Activated CD8-positive, alpha-beta memory T cell treated with anti-CD3 and anti-CD28 coated beads, Interleukin-2, amount 50 U/mL, for 24 hours (primary cell): ENCODE results near the gene CRYBA4.

Experiments used
- DNase-seq: peaks from one replicate; pipeline ENCODE4 v3.0.0-alpha.2; 2020; ENCODE audit errors: extremely low read depth

CRYBA4 gene

GRCh38 chr22:26660961-26661578 is 39.3 kb downstream of the CRYBA4 start:
- no peak for DNase-seq

- DNase-seq: no peak
Measured at GRCh38 chr22:26662160-26662559, 40.4 kb downstream of the CRYBA4 start.

- no peak for DNase-seq
Measured at GRCh38 chr22:26663374-26663923, 41.7 kb downstream of the CRYBA4 start.

DNA sequence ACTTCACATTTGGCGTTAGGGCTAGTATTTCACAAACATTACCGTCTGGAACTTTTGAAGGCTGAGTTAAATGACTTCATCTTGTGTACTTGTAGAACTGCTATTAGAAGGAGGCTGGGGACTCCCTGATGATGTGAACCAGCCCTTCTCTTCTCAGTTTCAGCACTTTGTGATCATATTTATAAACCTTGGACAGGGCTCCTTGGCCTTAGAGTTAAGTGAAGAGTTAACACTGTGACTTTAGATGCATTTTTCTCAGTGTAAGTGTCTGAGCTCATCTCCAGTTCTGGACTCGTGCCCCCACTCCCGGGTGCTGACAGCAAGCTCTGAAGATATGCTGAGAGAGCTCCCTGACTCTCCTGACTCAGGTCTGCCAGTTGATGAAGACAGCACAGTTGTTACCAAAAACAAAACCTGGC is 44.1 kb downstream of the CRYBA4 start:
- DNase-seq: no peak

DNA sequence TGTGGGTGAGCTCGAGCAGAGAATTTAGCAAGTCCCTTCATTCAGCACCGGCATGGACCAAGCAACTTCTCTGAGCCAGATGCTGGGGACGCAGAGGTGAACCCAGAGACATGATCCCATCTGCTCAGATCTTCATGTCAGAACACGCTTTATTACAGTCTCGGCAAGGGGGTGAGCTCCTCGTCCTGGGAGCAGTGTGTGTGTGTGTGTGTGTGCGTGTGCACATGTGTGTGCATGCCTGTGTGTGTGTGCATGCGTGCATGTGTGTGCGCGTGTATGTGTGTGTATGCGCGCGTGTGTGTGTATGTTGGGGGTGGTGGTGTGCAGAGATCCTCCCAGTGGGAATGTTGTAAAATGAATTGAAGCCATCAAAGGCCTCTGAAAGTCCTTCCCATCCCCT is 45.4 kb downstream of the CRYBA4 start:
- no peak for DNase-seq

GRCh38 chr22:26669060-26669481 is 47.3 kb downstream of the CRYBA4 start:
- DNase-seq: no peak

- no peak for DNase-seq
Measured at GRCh38 chr22:26670459-26670858, 48.7 kb downstream of the CRYBA4 start.

DNA sequence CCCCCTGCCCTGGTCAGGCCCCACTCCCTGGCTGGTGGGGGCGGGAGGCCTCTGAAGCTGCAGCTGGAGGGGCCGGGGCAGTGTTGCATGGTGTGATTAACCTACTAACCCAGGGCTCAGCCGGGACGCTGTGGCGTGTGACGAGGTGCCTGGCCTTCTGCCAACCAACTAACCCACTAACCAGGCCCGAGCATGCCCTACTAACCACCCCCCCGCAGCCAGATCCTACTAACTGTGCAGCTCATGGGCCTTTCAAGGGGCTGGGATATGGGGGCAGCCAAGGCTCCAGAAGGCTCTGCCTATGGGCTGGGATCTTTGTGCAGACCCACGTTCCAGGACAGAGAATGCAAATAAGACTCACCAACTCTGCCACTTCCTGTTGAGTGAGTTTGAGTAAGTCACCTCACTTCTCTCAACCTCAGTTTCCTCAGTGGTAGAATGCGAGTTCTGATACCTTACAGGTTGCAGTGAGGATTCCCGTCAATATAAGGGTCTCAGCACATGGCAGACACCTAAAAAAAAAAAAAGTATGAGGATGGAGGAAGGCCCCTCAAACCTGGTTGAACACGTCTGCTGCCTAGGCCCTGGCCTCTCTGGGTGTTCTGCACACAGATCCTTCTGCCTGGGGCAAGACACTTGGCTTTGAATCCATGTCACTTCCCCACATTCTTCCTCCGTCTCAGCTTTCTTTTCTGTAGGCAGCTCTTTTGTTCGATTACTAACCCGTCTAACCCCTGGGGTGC is 49.7 kb downstream of the CRYBA4 start:
- no peak for DNase-seq

- no peak for DNase-seq
Measured at GRCh38 chr22:26672060-26672471, 50.3 kb downstream of the CRYBA4 start.

DNA sequence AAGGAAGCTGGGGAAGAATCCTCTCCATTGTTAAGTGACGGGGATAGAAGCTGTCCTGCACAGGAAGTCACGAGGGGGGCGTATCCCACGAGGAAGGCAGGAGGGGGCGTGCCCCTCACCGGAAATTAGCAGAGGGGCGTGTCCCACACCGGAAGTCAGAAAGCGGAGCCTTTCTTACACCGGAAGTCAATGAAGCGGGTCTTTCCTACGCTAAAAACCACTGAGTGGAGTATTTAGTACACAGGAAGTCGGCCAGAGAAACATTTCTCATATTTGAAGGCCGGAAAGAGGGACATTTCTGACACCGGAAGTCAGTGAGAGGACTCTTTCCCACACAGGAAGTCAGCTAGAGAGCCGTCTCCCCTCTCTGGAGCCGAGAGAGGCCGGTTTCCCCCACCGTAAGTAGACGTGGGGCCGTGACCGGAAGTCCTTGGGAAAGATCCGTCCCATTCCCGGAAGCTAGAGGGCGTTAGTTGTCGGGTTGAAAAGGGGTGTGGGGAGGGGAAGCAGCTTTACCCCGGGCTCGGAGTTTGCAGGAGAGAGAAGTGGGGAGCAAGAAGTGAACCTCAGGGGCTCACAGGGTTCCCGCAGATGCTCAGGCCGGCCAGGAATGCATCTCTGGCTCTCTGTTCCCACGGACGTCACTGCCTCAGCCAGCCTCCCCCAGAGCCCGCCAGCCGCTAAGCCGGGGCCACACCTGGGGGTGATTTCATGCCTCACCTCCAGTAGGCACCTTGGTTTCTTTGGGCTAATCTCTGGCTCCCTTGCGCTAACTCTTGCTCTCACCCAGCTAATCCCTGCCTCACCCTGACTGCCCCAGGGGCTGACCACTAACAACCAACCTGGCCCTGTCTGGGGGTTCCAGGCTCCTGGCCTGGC is 51.1 kb downstream of the CRYBA4 start:
- peak; percentile 86 for DNase-seq

GRCh38 chr22:26673486-26673885 is 51.7 kb downstream of the CRYBA4 start:
- no peak for DNase-seq

GRCh38 chr22:26674211-26675190 is 52.7 kb downstream of the CRYBA4 start:
- no peak for DNase-seq

GRCh38 chr22:26675687-26676268 is 54.0 kb downstream of the CRYBA4 start:
- no peak for DNase-seq

GRCh38 chr22:26677217-26677616 is 55.5 kb downstream of the CRYBA4 start:
- DNase-seq: no peak

- DNase-seq: no peak
Measured at GRCh38 chr22:26679003-26679629, 57.4 kb downstream of the CRYBA4 start.
